Ureter (tissue), 1 donor: Measurements from ENCODE around the gene RNF183. TPM values are rescaled to one million over a fixed set of nuclear protein-coding genes. Genes with fewer than 3 reads are reported as not detected.
"Not testable (repeated sequence)": the region's sequence is repeated elsewhere in the genome, so short reads cannot be mapped to it uniquely, and the experiment has no call there.

Source experiments
- DNase-seq: peaks from one replicate; pipeline ENCODE4 v3.0.0-alpha.2; 2020; ENCODE audit warnings: low spot score
- total RNA-seq: library from RNA; stranded (reverse); gene quantifications from one replicate; pipeline ENCODE4 v1.2.4, GENCODE V29; 2023
- donor health status: DM: yes; HTN: yes; CAD: no.

RNF183 gene
- total RNA-seq, 1 donor from 2014 or later, result 0.96 TPM

DNA sequence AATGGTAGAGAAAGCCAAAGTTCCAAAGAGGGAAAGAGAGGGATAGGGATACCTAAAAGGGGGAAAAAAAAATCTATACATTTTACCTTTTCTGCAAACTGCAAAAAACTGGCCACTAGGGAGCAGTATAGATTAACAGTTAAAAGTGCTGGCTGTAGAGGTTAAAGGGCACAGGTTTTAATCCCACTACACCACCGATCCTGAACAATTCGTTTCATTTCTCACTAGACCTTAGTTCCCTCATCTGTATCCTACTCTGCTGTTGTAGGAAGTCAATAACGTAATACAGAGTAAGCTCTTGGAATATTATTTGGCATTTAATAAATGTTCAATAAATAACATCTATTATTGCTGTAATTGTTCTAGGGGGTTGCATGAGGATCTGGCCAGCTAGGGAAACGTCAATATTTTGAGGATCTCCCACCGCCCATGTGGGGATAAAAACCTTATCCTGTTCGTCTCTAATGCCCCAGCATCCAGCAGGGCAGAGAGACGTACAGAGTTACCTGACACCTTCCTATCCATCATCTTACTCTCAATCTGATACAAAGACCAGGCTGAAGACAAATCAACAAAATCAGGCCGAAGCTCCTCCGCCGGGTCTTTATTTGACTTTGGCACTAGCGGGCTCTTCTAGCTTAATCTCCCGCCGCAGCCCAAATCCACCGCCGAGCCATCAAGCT is 28.6 kb downstream of the RNF183 start:
- DNase-seq, result no peak

DNA sequence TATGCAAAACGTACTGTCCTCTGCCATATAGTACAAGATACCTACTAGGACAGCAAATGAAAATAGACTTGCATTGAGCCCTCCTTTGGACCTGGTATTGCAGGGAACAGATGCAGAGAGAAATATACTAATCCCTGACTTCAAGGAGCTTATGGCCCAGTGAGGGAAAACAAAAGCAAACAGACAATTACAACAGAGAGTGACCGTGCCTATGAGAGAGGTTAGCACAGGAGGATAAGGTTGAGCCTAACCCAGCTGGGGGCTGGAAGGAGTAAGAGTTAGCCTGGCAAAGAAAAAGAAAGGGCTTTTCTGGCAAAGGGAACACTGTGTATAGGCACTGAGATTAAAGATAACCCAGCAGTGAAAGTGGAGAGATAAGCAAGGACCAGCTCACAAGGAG is 33.3 kb downstream of the RNF183 start:
- no peak for DNase-seq

DNA sequence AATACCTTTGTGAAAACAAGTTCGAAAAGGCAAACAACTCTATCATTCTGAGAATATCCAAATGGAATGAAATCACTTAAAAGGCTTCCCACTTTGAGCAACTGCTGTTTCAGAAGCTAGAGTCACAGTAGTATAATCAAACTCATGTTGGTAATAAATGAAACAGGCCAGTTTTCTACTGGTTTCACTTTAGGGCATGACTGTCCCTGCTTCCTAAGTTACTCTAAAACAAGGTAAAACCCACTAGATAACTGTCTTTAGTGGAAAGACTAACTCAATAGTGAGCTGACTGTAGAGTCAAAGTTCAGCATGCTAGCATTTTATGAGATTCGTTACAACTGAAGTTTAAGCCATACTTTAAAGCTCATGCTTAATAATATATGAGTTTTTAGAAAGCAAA is 33.8 kb downstream of the RNF183 start:
- DNase-seq, result no peak

DNA sequence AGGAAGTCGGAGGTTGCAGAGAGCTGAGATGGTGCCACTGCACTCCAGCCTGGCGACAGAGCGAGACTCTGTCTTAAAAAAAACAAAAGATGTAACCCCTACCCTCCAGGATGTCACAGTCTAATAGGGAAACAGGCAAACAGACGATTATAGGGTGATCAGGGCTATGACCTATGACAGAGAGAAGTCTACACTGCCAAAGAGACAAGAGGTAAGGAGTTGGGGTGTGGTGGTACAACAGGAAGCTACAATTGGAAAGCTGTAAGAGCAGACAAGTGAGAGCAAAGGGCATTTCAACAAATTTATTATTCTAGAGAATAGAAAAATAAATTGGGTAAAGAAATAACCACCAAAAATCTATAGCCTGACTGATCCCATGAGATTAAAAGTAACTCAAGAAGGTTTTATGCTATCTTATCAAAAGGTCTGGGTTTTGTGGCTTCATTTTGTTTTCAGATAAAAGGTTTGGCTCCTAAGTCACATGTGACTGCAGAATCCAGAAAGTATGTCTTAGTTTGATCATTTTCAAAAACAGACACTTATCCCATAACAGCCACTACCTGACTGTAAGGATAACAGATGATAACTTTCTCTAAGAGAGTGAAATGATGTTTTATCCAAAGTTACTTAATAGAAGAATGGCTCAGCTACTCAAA is 35.1 kb downstream of the RNF183 start:
- no peak for DNase-seq

DNA sequence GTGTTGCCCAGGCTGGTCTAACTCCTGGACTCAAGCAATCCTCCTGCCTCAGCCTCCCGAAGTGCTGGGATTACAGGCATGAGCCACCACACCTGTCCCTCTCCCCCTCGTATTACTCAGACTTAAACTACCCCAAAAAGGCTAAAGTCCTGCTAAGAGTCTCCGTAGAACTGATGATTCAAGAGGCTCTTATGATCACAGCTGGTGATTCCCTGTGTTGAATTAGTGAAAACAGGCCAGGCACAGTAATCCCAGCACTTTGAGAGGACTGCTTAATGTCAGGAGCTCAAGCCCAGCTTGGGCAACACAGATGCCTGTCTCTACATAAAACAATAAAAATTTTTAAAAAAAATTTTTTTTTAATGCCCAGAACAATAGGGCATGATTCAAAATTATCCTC is 37.0 kb downstream of the RNF183 start:
- DNase-seq, result no peak

DNA sequence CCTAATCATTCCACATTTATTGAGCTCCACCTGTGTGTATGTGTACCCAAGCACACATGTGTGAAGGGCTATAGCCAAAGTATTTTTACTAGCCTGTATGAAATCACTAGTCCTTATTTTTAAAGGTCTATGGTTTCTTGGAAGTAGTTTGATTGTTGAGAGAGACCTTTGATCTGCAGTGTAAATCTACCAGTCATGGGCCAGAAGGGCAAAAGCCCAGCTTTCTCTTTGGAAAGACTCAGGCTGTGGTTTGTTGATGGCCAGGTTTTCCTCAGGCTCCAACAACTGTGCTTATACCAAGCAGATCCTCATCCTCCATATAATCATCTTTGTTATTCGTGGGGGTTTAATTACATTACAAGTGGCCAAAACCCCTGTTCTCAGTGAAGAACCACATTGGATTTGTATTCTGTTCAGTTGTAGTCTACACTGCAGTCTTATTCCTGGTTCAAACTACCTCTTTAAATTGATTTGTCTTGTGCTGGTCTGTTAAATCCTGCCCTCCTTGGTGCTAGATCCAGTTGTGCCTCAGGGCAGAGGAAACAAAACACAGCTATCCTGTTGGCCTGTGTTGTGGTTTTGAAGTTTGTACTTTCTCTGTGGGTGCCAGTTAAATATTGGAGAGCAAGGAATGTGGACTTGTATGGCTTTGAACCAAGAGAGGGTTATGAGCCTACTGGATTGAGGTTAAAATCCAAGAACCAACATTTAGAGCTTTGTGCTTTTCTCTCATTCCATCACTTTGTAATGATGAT is 41.1 kb downstream of the RNF183 start:
- no peak for DNase-seq

DNA sequence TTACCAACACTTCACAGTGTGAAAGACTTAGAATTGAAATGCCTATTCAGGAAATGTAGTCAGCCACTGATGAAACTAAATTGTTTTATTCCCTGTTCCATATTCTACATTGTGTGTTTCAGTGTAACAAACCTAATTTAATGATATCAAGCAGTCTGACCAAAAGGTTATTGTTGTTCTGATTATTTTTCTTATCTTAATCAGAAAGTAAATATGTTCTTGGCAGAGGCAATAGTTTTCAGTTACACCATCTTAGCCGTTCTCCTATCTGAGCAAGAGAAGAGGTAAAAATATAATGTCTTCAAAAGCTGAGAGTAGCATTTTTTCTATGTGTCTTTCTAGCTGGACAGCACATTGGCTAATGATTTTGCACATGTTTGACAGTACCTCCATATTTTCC is 44.9 kb downstream of the RNF183 start:
- DNase-seq, result no peak

DNA sequence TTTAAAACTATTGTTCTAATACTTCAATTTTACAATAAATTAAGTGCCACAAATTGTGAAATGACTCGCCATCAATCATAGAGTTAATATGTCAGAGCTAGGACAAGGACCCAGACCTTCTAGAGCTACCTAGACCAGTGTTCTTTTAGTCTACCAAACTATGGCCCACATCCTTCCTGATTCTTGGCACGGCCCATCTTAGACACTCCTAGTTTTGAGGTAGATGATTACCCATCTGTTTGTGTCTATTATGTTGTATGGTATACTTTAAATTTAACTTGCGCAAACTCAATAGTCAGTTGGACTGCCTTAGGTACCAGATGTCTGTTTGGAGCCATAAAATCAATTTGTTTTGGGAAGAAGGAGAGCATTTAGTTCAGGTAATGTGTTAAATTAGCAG is 45.3 kb downstream of the RNF183 start:
- no peak for DNase-seq

DNA sequence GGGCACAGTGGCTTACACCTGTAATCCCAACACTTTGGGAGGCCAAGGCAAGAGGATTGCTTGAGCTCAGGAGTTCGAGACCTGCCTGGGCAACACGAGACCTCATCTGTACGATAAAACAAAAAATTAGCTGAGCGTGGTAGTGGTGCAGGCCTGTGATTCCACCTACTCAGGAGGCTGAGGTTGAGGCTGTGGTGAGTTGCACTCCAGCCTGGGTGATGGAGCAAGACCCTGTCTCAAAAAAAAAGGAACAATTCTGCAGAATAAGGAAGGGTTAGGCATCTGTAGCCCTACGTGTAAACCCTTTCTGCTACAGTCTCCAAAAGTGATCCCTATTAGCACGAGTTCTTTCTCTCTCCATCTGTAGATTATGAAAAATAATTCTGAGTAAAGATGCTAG is 47.7 kb downstream of the RNF183 start:
- no peak for DNase-seq

DNA sequence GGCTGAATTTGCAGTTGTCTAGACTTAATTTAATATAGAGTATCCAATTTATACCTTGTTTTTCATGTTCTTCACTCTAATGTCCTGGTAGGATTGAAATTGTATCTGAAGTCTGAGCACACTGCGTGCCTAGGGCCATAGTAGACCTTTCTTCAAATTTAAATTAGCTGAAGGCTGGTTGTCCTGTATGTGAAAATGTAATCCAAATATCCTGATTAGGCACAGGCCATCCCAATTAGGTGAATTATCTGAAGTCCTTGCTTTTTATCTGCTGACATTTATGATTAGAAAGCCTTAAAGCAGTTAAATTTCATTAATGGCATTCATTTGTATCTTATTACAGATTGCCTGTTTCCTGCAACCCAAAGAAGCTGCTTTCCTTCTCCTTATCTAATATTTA is 48.2 kb downstream of the RNF183 start:
- no peak for DNase-seq

DNA sequence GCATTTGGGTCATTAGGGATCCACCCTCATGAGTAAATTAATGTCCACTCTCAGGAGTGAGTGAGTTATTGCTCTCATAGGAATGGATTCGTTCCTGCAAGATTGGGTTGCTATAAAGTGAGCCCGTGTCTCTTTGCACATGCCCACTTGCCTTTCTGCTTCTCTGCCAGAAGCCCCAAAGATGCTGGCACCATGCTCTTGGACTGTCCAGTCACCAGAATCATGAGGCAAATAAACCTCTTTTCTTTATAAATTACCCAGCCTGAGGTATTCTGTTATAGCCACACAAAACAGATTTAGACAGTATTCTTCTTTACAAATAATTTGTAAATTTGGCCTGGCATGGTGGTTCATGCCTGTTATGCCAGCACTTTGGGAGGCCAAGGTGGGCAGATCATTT is 52.4 kb downstream of the RNF183 start:
- no peak for DNase-seq

DNA sequence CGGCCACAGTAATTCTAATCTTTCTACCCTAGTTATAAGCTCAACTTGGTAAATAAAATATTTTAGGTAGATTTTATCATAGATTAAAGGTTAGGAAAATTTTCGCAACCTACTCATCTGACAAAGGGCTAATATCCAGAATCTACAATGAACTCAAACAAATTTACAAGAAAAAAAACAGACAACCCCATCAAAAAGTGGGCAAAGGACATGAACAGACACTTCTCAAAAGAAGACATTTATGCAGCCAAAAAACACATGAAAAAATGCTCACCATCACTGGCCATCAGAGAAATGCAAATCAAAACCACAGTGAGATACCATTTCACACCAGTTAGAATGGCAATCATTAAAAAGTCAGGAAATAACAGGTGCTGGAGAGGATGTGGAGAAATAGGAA is 53.5 kb downstream of the RNF183 start:
- not testable (repeated sequence) for DNase-seq

DNA sequence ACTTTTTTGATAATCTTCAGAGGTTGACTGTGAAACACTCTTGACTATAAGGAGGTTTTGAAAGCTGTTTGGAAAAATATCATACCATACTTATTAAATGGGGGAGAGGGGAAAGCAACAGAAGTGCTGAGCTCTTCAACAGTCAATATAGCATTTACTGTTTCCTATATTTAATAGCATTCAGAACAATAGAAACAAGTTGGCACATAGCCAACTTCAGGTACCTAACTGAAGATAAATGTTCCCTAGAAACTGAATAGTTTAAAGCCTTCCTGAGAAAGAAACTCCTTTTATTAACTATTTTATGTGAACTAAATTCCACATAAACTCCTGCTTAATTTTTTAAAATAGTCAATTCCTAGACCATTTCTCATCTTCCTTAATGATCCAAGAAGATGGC is 55.5 kb downstream of the RNF183 start:
- no peak for DNase-seq

Other genes with a start within 250 kb of the RNF183 start
- gene ZFP37, start 246.7 kb downstream of the RNF183 start, total RNA-seq, result 4.3 TPM
- gene SLC31A2, start 152.4 kb downstream of the RNF183 start, total RNA-seq, result 8.9 TPM
- 43.9 TPM for gene FKBP15, start 82.1 kb downstream of the RNF183 start, total RNA-seq
- gene SLC31A1, start 81.8 kb downstream of the RNF183 start, total RNA-seq, result 26.3 TPM
- gene CDC26, start 27.8 kb downstream of the RNF183 start, total RNA-seq, result 26.6 TPM
- 27.5 TPM for gene PRPF4, start 27.7 kb downstream of the RNF183 start, total RNA-seq
- 5.1 TPM for gene WDR31, start 36.9 kb upstream of the RNF183 start, total RNA-seq
- gene BSPRY, start 46.2 kb upstream of the RNF183 start, total RNA-seq, result 10.2 TPM
- 39.2 TPM for gene HDHD3, start 73.6 kb upstream of the RNF183 start, total RNA-seq
- 45.4 TPM for gene ALAD, start 97.9 kb upstream of the RNF183 start, total RNA-seq
- 34.8 TPM for gene POLE3, start 107.3 kb upstream of the RNF183 start, total RNA-seq
- gene C9orf43, start 107.4 kb upstream of the RNF183 start, total RNA-seq, result 0.62 TPM
- gene RGS3, start 160.4 kb upstream of the RNF183 start, total RNA-seq, result 57.9 TPM